Measurements from ENCODE around the gene MANEA.

DNA sequence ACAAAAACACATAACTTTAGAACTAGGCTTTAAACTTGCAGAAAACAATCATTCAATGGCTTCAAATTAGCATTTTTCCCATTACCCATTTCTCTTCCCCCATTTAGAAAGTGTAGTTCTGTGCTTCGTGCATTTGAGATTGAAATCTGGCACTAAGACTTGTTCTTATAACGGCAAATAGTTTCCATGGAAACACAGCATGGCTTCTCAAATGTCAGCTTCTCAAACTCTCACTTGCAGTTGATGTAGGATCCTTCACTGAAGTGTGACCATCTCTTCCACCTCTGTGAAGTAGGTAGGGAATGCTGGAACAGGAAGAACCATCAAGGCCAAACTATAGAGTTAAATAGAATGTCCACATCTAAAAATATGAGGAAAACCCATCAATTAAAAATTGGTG is 52.2 kb downstream of the MANEA start:
- TF ChIP-seq CREB1 (IDR thresholded peaks at IDR 0.05; ENCODE audit: low read depth) (no peak), TAF1 (IDR thresholded peaks at IDR 0.05; ENCODE audit: low read depth) (no peak), RAD21 (IDR thresholded peaks at IDR 0.05; ENCODE audit: low read depth) (no peak), YY1 (IDR thresholded peaks at IDR 0.05; ENCODE audit: low read depth) (no peak), CEBPB (IDR thresholded peaks at IDR 0.05) (no peak), EP300 (IDR thresholded peaks at IDR 0.05; ENCODE audit: borderline replicate concordance) (no peak)
- TF ChIP-seq, protein P1, sequence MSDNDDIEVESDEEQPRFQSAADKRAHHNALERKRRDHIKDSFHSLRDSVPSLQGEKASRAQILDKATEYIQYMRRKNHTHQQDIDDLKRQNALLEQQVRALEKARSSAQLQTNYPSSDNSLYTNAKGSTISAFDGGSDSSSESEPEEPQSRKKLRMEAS (IDR thresholded peaks at IDR 0.05): no peak
- TF ChIP-seq, protein P2, sequence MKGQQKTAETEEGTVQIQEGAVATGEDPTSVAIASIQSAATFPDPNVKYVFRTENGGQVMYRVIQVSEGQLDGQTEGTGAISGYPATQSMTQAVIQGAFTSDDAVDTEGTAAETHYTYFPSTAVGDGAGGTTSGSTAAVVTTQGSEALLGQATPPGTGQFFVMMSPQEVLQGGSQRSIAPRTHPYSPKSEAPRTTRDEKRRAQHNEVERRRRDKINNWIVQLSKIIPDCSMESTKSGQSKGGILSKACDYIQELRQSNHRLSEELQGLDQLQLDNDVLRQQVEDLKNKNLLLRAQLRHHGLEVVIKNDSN (IDR thresholded peaks at IDR 0.05): no peak
